Occipital lobe (tissue), 2 donors: ENCODE results near the gene RABGAP1. TPM values are rescaled to one million over a fixed set of nuclear protein-coding genes. Genes with fewer than 3 reads are reported as not detected.

ENCODE experiments used
- DNase-seq: peaks from one replicate; lab custom pipeline; 2025; lab: John Stamatoyannopoulos, UW
- total RNA-seq: library from RNA; depleted of rRNA; stranded (reverse); fragments of >200 nt; gene quantifications from one replicate; pipeline ENCODE4 v1.2.3, GENCODE V29; 2014

RABGAP1 gene
- total RNA-seq, 1 donor from 2014 or later = 115 TPM

GRCh38 chr9:123046406-123047195 is 105.8 kb downstream of the RABGAP1 start:
- DNase-seq = no peak

GRCh38 chr9:123048748-123049147 is 107.9 kb downstream of the RABGAP1 start:
- no peak for DNase-seq

GRCh38 chr9:123049589-123050222 is 108.9 kb downstream of the RABGAP1 start:
- DNase-seq = no peak

GRCh38 chr9:123053046-123053445 is 112.2 kb downstream of the RABGAP1 start:
- no peak for DNase-seq

- no peak for DNase-seq
Observed at GRCh38 chr9:123053711-123054110, 112.9 kb downstream of the RABGAP1 start.

- no peak for DNase-seq
Observed at GRCh38 chr9:123058834-123059233, 118.0 kb downstream of the RABGAP1 start.

- no peak for DNase-seq
Observed at GRCh38 chr9:123059472-123060220, 118.8 kb downstream of the RABGAP1 start.

- DNase-seq = no peak
Observed at GRCh38 chr9:123061216-123061615, 120.4 kb downstream of the RABGAP1 start.

GRCh38 chr9:123062351-123063176 is 121.7 kb downstream of the RABGAP1 start:
- no peak for DNase-seq

GRCh38 chr9:123063177-123063598 is 122.4 kb downstream of the RABGAP1 start:
- DNase-seq = no peak

GRCh38 chr9:123063896-123064295 is 123.1 kb downstream of the RABGAP1 start:
- peak; percentile 32 for DNase-seq

GRCh38 chr9:123064716-123065115 is 123.9 kb downstream of the RABGAP1 start:
- no peak for DNase-seq

- DNase-seq = no peak
Observed at GRCh38 chr9:123065196-123065595, 124.4 kb downstream of the RABGAP1 start.

GRCh38 chr9:123067136-123067535 is 126.3 kb downstream of the RABGAP1 start:
- no peak for DNase-seq

- no peak for DNase-seq
Observed at GRCh38 chr9:123069010-123069481, 128.2 kb downstream of the RABGAP1 start.

- no peak for DNase-seq
Observed at GRCh38 chr9:123070198-123070597, 129.4 kb downstream of the RABGAP1 start.

- DNase-seq = no peak
Observed at GRCh38 chr9:123072407-123072995, 131.7 kb downstream of the RABGAP1 start.

GRCh38 chr9:123073441-123073840 is 132.6 kb downstream of the RABGAP1 start:
- DNase-seq = no peak

GRCh38 chr9:123073991-123074422 is 133.2 kb downstream of the RABGAP1 start:
- no peak for DNase-seq

- no peak for DNase-seq
Observed at GRCh38 chr9:123074628-123075027, 133.8 kb downstream of the RABGAP1 start.

GRCh38 chr9:123080444-123080843 is 139.6 kb downstream of the RABGAP1 start:
- DNase-seq = no peak
